GM23338 (cell line): ENCODE measurements around the gene EPB41L4A. TPM values are rescaled to one million over a fixed set of nuclear protein-coding genes. Genes with fewer than 3 reads are reported as not detected.

Experiments used
- ATAC-seq: fragments of 200-7000 bp; cut with Tn5 transposase; 3 replicates; pipeline ENCODE4 v1.9.1; 2020
- DNase-seq: peaks from one replicate; pipeline ENCODE4 v3.0.0-alpha.2; 2015; ENCODE audit warnings: low spot score
- H2AFZ ChIP-seq: fragments of 200-600 bp; sonication (generic); 2 replicates; pipeline ENCODE4 v1.8.0; 2016; ENCODE audit warnings: antibody characterized with exemption, mild to moderate bottlenecking, moderate library complexity
- H3F3A ChIP-seq: fragments of 200-600 bp; sonication (generic); replicated peaks from 2 replicates; pipeline ENCODE4 v1.8.0; 2017; ENCODE audit warnings: antibody characterized with exemption, mixed run types, low read depth
- H3K27ac ChIP-seq: fragments of 200-600 bp; sonication (generic); 2 replicates; pipeline ENCODE4 v1.6.1; 2016; ENCODE audit warnings: low read depth
- H3K27me3 ChIP-seq: fragments of 200-600 bp; sonication (generic); 2 replicates; pipeline ENCODE4 v1.8.0; 2016; ENCODE audit warnings: mild to moderate bottlenecking, mixed run types, moderate library complexity; ENCODE audit not compliant: insufficient read depth
- H3K36me3 ChIP-seq: fragments of 200-600 bp; sonication (generic); 2 replicates; pipeline ENCODE4 v1.8.0; 2016; ENCODE audit warnings: mild to moderate bottlenecking; ENCODE audit not compliant: insufficient read depth
- H3K4me1 ChIP-seq: fragments of 200-600 bp; sonication (generic); 2 replicates; pipeline ENCODE4 v1.8.0; 2016; ENCODE audit warnings: mild to moderate bottlenecking, moderate library complexity; ENCODE audit not compliant: insufficient read depth
- H3K4me2 ChIP-seq: fragments of 200-600 bp; sonication (generic); 2 replicates; pipeline ENCODE4 v1.7.1; 2017; ENCODE audit warnings: mixed run types
- H3K4me3 ChIP-seq: fragments of 200-600 bp; sonication (generic); 2 replicates; pipeline ENCODE4 v1.6.1; 2016; ENCODE audit warnings: mixed run types
- H3K79me2 ChIP-seq: fragments of 200-600 bp; sonication (generic); replicated peaks from 2 replicates; pipeline ENCODE4 v1.8.0; 2017; ENCODE audit warnings: mild to moderate bottlenecking; ENCODE audit not compliant: insufficient read depth
- H3K9me2 ChIP-seq: fragments of 200-600 bp; sonication (generic); 2 replicates; pipeline ENCODE4 v1.8.0; 2017; ENCODE audit not compliant: insufficient read depth
- H4K20me1 ChIP-seq: fragments of 200-600 bp; sonication (generic); replicated peaks from 2 replicates; pipeline ENCODE4 v1.8.0; 2017; ENCODE audit warnings: mild to moderate bottlenecking; ENCODE audit not compliant: insufficient read depth
- H3K27ac Mint-ChIP-seq: 2 replicates; pipeline ENCODE4 v1.8.0; 2020; ENCODE audit warnings: inconsistent platforms, mild to moderate bottlenecking, moderate library complexity, mixed read lengths
- H3K27me3 Mint-ChIP-seq: 3 replicates; pipeline ENCODE4 v1.8.0; 2022; ENCODE audit warnings: low read depth, mild to moderate bottlenecking, moderate library complexity, mixed read lengths, inconsistent platforms; ENCODE audit not compliant: insufficient read depth, poor library complexity
- H3K36me3 Mint-ChIP-seq: 3 replicates; pipeline ENCODE4 v1.8.0; 2021; ENCODE audit warnings: low read depth, mild to moderate bottlenecking, inconsistent platforms, moderate library complexity, mixed read lengths
- H3K4me1 Mint-ChIP-seq: 3 replicates; pipeline ENCODE4 v1.8.0; 2020; ENCODE audit warnings: mild to moderate bottlenecking, inconsistent platforms, mixed read lengths
- H3K4me3 Mint-ChIP-seq: 3 replicates; pipeline ENCODE4 v1.8.0; 2021; ENCODE audit warnings: moderate library complexity, mild to moderate bottlenecking, inconsistent platforms, mixed read lengths
- H3K9me3 Mint-ChIP-seq: 3 replicates; pipeline ENCODE4 v1.8.0; 2020; ENCODE audit warnings: moderate library complexity, mild to moderate bottlenecking, inconsistent platforms, mixed read lengths
- CREB1 ChIP-seq: fragments of 250-450 bp; sonication (Bioruptor Pico); IDR thresholded peaks from 2 replicates; pipeline ENCODE4 v1.5.0; 2020; ENCODE audit warnings: low read depth, mild to moderate bottlenecking, moderate library complexity
- EZH2 ChIP-seq: fragments of 200-600 bp; sonication (generic); IDR thresholded peaks from one replicate; pipeline ENCODE4 v1.8.0; 2017; ENCODE audit warnings: antibody characterized with exemption, mild to moderate bottlenecking, low read depth; ENCODE audit not compliant: unreplicated experiment
- EZH2phosphoT487 ChIP-seq: fragments of 200-600 bp; sonication (generic); IDR thresholded peaks from one replicate; pipeline ENCODE4 v1.8.1; 2018; ENCODE audit warnings: antibody characterized with exemption; ENCODE audit not compliant: unreplicated experiment
- JUNB ChIP-seq: IDR thresholded peaks from one replicate; pipeline ENCODE4 v1.6.1; 2016; ENCODE audit warnings: antibody characterized with exemption; ENCODE audit not compliant: unreplicated experiment
- NANOG ChIP-seq: IDR thresholded peaks from 2 replicates; pipeline ENCODE4 v1.6.1; 2016; ENCODE audit warnings: antibody characterized with exemption, borderline replicate concordance
- POLR2AphosphoS5 ChIP-seq: IDR thresholded peaks from 2 replicates; pipeline ENCODE4 v1.6.1; 2016; ENCODE audit warnings: antibody characterized with exemption, low read depth
- REST ChIP-seq: IDR thresholded peaks from one replicate; pipeline ENCODE4 v1.6.1; 2018; ENCODE audit warnings: antibody characterized with exemption; ENCODE audit not compliant: unreplicated experiment
- STAT1 ChIP-seq: IDR thresholded peaks from one replicate; pipeline ENCODE4 v1.6.1; 2016; ENCODE audit warnings: antibody characterized with exemption; ENCODE audit not compliant: unreplicated experiment
- ZNF331 ChIP-seq: fragments of 250-450 bp; sonication (Bioruptor Pico); IDR thresholded peaks from 2 replicates; pipeline ENCODE4 v1.5.0; 2020; ENCODE audit warnings: low read depth, mild to moderate bottlenecking, moderate library complexity
- ZNF462 ChIP-seq: fragments of 250-450 bp; sonication (Bioruptor Pico); IDR thresholded peaks from 2 replicates; pipeline ENCODE4 v1.5.0; 2020; ENCODE audit warnings: mild to moderate bottlenecking, moderate library complexity
- polyA plus RNA-seq: library from polyadenylated mRNA; unstranded; fragments of >200 nt; fragmentation: Nextera tagmentation; extraction: Ambion mirVana; gene quantifications from 2 replicates; pipeline ENCODE4 v1.2.1, GENCODE V29; 2016
- total RNA-seq: library from RNA; depleted of rRNA; stranded (reverse); fragments of >200 nt; shearing (Covaris generic); gene quantifications from 2 replicates; pipeline ENCODE4 v1.2.3, GENCODE V29; 2014
- TF ChIP-seq, protein P1 (sequence below), 2 experiments: fragments of 200-600 bp in 1 of 2; sonication (generic) in 1 of 2; conservative IDR thresholded peaks; 2 replicates each; pipeline versions ENCODE4 v1.5.1 to v1.6.1; 2016 to 2017; ENCODE audit warnings: antibody characterized with exemption in 2 of 2, low read depth in 2 of 2, mild to moderate bottlenecking in 2 of 2, moderate library complexity in 1 of 2
- TF ChIP-seq, protein P2 (sequence below): IDR thresholded peaks from 2 replicates; pipeline ENCODE4 v1.6.1; 2016; ENCODE audit warnings: antibody characterized with exemption

EPB41L4A gene
- total and polyA plus RNA-seq, 2 experiments from 2014 or later, result 5.7 to 6.0 TPM

DNA sequence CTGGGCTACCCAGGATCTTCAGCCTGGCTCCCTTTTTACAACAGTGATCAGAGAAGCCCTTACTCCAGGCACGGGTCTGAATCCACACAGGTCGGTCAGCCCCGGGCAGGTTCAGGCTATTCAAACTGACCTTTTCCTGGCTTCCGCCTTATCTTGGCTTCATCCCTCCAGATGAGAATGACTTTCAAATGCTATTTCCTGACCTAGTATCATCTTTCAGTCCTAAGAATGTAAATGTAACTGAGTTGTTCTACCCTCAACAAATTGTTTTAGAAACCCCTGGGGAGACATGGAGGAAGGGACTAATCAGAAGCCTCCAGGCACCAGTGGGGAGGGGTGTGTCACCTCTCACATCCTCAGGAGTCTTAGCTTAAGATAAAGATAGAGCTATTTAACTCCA, 213.2 kb downstream of the EPB41L4A start:
- Histone ChIP-seq H3K27me3 (no peaks in the 10 kb centered on the region), H3K79me2 (no peaks in the 10 kb centered on the region), H3K4me1 (peaks cover 35% of the 10 kb centered on the region), H3F3A (no peaks in the 10 kb centered on the region), H3K36me3 (no peaks in the 10 kb centered on the region), H3K4me2 (peak overlapping the region; percentile 50), H2AFZ (no peak overlapping the region), H3K27ac (peak overlapping the region; percentile 90), H3K4me3 (peak overlapping the region; percentile 18; the same call in 1 of the 2 replicates), H3K9me2 (no peaks in the 10 kb centered on the region; the same call in 1 of the 2 replicates), H4K20me1 (no peaks in the 10 kb centered on the region)
- Mint-ChIP-seq H3K27me3 (peaks cover 4% of the 10 kb centered on the region), H3K9me3 (no peaks in the 10 kb centered on the region), H3K4me3 (peak overlapping the region; percentile 60), H3K4me1 (peaks cover 56% of the 10 kb centered on the region), H3K36me3 (peaks cover 4% of the 10 kb centered on the region; the same call in 1 of the 3 replicates), H3K27ac (peak overlapping the region; percentile 97)
- DNase-seq, result peak; percentile 83
- TF ChIP-seq EZH2phosphoT487, result no peak
- TF ChIP-seq, protein P1, sequence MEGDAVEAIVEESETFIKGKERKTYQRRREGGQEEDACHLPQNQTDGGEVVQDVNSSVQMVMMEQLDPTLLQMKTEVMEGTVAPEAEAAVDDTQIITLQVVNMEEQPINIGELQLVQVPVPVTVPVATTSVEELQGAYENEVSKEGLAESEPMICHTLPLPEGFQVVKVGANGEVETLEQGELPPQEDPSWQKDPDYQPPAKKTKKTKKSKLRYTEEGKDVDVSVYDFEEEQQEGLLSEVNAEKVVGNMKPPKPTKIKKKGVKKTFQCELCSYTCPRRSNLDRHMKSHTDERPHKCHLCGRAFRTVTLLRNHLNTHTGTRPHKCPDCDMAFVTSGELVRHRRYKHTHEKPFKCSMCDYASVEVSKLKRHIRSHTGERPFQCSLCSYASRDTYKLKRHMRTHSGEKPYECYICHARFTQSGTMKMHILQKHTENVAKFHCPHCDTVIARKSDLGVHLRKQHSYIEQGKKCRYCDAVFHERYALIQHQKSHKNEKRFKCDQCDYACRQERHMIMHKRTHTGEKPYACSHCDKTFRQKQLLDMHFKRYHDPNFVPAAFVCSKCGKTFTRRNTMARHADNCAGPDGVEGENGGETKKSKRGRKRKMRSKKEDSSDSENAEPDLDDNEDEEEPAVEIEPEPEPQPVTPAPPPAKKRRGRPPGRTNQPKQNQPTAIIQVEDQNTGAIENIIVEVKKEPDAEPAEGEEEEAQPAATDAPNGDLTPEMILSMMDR (conservative IDR thresholded peaks at IDR 0.05; ENCODE audit: low read depth in 2 of 2), result no peak
- TF ChIP-seq NANOG, result peak; percentile 68; the same call in 1 of the 2 replicates
- 0 out of 2 replicates have a peak, but pooled peaks have one; percentile 28 for TF ChIP-seq ZNF462
- TF ChIP-seq, protein P2, sequence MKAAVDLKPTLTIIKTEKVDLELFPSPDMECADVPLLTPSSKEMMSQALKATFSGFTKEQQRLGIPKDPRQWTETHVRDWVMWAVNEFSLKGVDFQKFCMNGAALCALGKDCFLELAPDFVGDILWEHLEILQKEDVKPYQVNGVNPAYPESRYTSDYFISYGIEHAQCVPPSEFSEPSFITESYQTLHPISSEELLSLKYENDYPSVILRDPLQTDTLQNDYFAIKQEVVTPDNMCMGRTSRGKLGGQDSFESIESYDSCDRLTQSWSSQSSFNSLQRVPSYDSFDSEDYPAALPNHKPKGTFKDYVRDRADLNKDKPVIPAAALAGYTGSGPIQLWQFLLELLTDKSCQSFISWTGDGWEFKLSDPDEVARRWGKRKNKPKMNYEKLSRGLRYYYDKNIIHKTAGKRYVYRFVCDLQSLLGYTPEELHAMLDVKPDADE, result no peak
- TF ChIP-seq ZNF331 (CRISPR knock-in tag), result no peak
- TF ChIP-seq JUNB, result no peak
- TF ChIP-seq POLR2AphosphoS5, result 0 out of 2 replicates have a peak, but pooled peaks have one; percentile 19
- no peak for TF ChIP-seq STAT1
- no peak for TF ChIP-seq REST
- no peak for TF ChIP-seq CREB1
- no peak for TF ChIP-seq EZH2
- ATAC-seq, result peak; percentile 92
